ENCODE results near the gene PPP1R1B. TPM values are rescaled to one million over a fixed set of nuclear protein-coding genes. Genes with fewer than 3 reads are reported as not detected.

PPP1R1B gene
- total and polyA plus RNA-seq, 9 of the 15 experiments (the other 6 are each of a cell fraction or from before 2014, with no cell fraction given), result 0.07 to 0.18 (median 0.10) TPM; not detected in 4

DNA sequence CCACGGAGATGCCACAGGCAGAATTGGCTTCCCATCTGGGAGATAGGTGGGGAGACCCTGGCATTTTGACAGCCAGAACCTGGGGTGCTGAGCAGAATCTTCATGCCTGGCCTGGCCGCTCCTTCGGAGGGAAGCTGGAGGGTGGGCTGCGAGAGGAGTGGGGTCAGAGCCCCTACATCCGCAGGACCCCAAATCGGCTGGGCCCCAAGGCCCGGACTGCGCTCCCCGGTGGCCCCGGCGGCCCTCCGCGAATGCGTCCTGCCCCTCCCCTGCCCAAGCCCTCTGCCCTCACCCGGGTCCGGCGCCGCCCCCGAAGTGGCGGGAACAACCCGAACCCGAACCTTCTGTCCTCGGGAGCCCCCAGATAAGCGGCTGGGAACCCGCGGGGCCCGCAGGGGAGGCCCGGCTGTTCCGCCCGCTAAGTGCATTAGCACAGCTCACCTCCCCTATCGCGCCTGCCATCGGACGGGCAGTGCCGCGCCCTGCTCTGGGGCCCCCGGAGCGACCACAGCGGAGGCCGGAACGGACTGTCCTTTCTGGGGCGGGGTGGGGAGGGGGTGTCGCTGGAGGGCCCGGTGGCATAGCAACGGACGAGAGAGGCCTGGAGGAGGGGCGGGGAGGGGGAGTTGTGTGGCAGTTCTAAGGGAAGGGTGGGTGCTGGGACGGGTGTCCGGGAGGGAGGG lies 40.7 kb downstream of the PPP1R1B start (continued):
- TF ChIP-seq ZHX1 (conservative IDR thresholded peaks at IDR 0.05; ENCODE audit: low read length) (no peak), ZEB2 (IDR thresholded peaks at IDR 0.05) (no peak), ZNF24 (IDR thresholded peaks at IDR 0.05) (no peak), NRF1 (conservative IDR thresholded peaks at IDR 0.05 in 1 of 2, IDR thresholded peaks at IDR 0.05 in 1 of 2) (peak in 1 of 2 experiments; percentile 17; a peak in 1 of 4 replicates), KDM5B (IDR thresholded peaks at IDR 0.05; ENCODE audit: insufficient replicate concordance, low read depth, low read length) (peak; percentile 17), ZBTB11 (CRISPR knock-in tag; IDR thresholded peaks at IDR 0.05) (peak in 1 of 3 experiments; percentile 50; a peak in 1 of 6 replicates), BRCA1 (IDR thresholded peaks at IDR 0.05) (no peak), BRCA1 (CRISPR knock-in tag; IDR thresholded peaks at IDR 0.05) (no peak), MED1 (CRISPR knock-in tag; IDR thresholded peaks at IDR 0.05; ENCODE audit: borderline replicate concordance) (no peak), ARID1B (IDR thresholded peaks at IDR 0.05) (peak; percentile 83), EGR1 (conservative IDR thresholded peaks at IDR 0.05) (peak; percentile 62), FOXM1 (IDR thresholded peaks at IDR 0.05; ENCODE audit: low read depth) (no peak), FOXM1 (CRISPR knock-in tag; IDR thresholded peaks at IDR 0.05; ENCODE audit: low read depth) (no peak), PCBP1 (IDR thresholded peaks at IDR 0.05; ENCODE audit: low read depth, low read length, poor library complexity, severe bottlenecking) (peak; percentile 86), ZBTB1 (CRISPR knock-in tag; IDR thresholded peaks at IDR 0.05; ENCODE audit: borderline replicate concordance, low read depth) (no peak), ETV5 (CRISPR knock-in tag; IDR thresholded peaks at IDR 0.05; ENCODE audit: low read depth) (no peak), ZFX (CRISPR knock-in tag; IDR thresholded peaks at IDR 0.05) (peak; percentile 42)
- TF ChIP-seq, protein P1, sequence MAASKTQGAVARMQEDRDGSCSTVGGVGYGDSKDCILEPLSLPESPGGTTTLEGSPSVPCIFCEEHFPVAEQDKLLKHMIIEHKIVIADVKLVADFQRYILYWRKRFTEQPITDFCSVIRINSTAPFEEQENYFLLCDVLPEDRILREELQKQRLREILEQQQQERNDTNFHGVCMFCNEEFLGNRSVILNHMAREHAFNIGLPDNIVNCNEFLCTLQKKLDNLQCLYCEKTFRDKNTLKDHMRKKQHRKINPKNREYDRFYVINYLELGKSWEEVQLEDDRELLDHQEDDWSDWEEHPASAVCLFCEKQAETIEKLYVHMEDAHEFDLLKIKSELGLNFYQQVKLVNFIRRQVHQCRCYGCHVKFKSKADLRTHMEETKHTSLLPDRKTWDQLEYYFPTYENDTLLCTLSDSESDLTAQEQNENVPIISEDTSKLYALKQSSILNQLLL (CRISPR knock-in tag; IDR thresholded peaks at IDR 0.05; ENCODE audit: borderline replicate concordance), result no peak
